Measurements from ENCODE around the gene TMTC2.

DNA sequence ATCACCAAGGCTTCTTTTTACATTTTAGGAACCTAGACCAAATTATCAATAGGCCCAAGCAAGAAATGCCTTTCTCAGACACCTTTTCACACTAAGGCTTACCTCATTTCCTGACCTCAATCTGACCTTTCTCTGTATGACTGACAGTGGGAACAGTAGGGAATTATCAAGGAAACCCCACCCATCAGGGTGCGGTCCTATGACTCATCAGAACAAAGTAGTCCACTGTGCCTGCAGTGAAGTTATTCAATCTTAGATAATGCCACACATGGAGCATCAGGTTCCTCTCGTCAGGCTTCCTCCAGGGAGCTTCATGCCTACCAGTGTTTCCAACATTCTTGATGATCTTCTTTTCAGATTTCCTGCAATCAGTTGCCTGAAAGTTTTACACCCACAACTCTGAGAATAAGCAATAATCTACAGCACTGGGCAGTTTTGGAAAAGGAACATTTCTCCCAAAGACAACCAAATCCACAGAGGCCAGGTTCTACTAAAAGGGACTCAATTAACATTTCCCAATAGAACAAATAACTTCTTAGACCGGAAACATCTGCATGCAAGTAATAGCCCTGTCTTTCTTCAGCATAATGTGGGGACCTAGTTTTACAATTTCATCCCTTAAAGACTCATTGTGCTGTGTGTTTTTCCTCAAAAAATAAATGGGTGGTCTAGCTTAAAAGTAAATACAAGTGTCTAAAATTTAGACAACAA is 35.9 kb upstream of the TMTC2 start:
- no peak for TF ChIP-seq SMAD1 (IDR thresholded peaks at IDR 0.05; ENCODE audit: low read depth, partially characterized antibody)
- no peak for TF ChIP-seq POLR2AphosphoS5 (IDR thresholded peaks at IDR 0.05; ENCODE audit: low read length)
- no peak for TF ChIP-seq IRF5 (IDR thresholded peaks at IDR 0.05; ENCODE audit: borderline replicate concordance)
- TF ChIP-seq, protein P1, sequence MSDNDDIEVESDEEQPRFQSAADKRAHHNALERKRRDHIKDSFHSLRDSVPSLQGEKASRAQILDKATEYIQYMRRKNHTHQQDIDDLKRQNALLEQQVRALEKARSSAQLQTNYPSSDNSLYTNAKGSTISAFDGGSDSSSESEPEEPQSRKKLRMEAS (IDR thresholded peaks at IDR 0.05; ENCODE audit: low read depth, low read length): no peak
- no peak for TF ChIP-seq CTCF (IDR thresholded peaks at IDR 0.05 in 2 of 3, conservative IDR thresholded peaks at IDR 0.05 in 1 of 3; ENCODE audit: control insufficient read depth in 2 of 3, extremely low read depth in 1 of 3, insufficient read depth in 1 of 3, low read depth in 3 of 3, low read length in 3 of 3)
- no peak for TF ChIP-seq POLR2A (IDR thresholded peaks at IDR 0.05; ENCODE audit: low read depth, low read length)
- 0 out of 2 replicates have a peak, but pooled peaks have one; percentile 47 for TF ChIP-seq JUND (IDR thresholded peaks at IDR 0.05; ENCODE audit: low read depth, low read length)
- TF ChIP-seq SP1 (IDR thresholded peaks at IDR 0.05; ENCODE audit: low read depth, low read length): no peak

Data from GM12878 (cell line).